NCI-H2107 (cell line): ENCODE data around the gene SLC12A7.
"Not testable (repeated sequence)": the region's sequence is repeated elsewhere in the genome, so short reads cannot be mapped to it uniquely, and the experiment has no call there.

Experiments used
- DNase-seq: peaks from one replicate; lab custom pipeline; 2025; lab: John Stamatoyannopoulos, UW

The SLC12A7 gene

GRCh38 chr5:1006656-1007071 lies 105.2 kb downstream of the SLC12A7 start:
- DNase-seq, result no peak

DNA sequence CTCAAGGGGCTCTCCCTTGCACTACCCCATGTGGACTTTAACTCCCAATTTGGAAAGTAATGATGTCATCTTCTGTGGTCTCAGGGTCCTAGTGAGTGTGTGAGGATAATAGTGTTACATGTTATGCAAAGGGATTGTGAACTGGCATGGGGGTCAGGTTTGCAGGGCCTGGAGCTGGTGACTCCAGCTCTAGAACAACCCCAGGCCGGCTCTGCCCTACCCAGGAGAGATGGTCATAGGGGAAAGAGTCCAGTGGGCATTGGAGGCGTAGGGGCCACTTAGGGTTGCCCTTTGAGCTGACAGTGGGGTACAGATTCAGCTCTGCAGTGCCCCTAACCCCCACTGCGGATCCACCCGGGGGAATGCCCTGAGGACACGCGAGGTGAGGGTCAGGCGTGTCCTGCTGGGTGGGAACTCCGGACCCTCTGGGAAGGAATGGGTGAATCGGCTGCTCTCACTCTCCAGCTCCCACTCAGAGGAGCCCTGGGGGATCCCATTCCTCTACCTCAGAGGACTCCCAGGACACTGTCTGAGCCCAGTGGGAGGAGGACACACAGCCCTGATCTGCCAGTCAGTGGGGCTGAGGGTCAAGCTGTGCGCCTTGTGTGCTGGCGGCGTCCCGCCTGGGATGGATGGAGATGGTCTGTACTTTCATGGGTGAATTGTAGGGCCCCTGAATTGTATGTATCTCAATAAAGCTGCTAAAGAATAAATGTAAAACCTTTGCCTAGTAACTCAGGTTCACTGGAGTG lies 105.8 kb downstream of the SLC12A7 start:
- no peak for DNase-seq

GRCh38 chr5:1005249-1005851 lies 106.5 kb downstream of the SLC12A7 start:
- DNase-seq, result no peak

DNA sequence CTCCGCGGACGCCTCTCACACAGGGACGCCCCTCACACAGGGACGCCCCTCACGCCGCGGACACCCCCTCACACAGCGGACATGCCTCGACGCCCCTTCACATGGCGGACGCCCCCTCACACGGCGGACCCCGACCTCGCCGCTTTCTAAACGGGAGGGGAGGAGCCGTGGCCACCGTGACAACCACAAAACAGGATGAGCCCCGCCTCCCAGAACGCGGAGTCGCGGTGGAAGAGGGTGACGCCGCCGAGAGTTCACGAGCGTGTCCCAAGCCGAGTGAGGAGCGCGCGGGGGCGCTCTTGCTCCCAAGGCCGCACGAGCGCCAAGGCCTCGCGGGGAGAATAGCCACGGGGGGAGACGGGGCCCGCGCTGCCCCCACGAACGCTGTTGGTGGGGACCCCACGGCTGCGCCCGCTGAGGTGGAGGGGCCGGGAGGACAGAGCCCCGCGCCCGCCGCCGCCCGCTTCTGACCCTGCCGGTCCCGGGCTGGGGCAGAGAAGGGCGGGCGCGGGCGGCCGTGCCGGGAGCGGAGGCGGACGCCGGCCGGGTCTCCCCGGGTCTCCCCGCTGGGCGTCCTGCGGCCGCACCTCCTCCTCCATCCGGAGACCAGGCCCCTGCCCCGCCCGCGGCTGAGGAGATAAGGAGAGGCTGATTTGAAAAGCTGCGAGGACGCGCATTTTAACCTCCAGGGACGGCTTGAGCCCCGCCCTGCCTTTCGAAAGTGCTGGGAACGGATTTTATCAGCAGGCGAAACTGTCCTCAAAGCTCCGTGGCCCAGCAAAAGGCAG lies 107.2 kb downstream of the SLC12A7 start:
- DNase-seq, result no peak

GRCh38 chr5:1003296-1003937 lies 108.4 kb downstream of the SLC12A7 start:
- DNase-seq, result peak; percentile 76

DNA sequence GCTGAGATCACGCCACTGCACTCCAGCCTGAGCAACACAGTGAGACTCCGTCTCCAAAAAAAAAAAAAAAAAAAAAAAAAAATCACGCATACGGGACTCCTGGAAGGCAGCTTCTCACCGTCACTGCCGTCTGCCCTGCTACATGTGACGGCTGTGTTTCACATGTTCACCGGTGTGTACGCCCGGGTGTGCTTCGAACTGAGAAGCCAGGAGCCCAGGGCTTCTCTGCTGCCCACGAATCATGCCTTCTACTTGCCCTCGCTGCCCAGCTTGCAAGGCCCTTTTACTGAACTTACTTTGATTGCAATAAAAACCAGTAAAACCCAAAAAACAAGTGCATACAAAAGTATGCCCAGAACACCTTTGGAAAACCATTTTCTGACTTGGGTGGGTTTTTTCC lies 109.0 kb downstream of the SLC12A7 start:
- no peak for DNase-seq

GRCh38 chr5:1002271-1002546 lies 109.7 kb downstream of the SLC12A7 start:
- DNase-seq, result no peak

GRCh38 chr5:1001406-1002270 lies 110.2 kb downstream of the SLC12A7 start:
- no peak for DNase-seq

DNA sequence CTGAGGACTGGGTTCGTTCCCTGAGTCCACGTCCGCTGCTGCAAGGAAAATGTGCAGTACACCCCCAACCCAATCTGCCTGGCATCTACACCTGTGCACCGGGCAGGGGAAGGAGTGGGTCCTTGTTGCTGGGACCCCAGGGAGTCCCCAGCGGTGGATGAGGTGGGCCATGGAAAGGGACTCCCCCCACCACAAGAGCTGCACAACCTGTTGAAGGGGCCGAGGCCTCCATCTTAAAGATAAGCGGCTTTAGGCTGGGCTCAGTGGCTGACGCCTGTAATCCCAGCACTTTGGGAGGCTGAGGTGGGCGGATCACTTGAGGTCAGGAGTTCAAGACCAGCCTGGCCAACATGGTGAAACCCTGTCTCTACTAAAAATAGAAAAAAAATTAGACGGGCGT lies 111.0 kb downstream of the SLC12A7 start:
- DNase-seq, result not testable (repeated sequence)
